ENCODE results near the gene TMEM168.

- TF ChIP-seq POLR2A (IDR thresholded peaks at IDR 0.05) = no peak
- TF ChIP-seq CTCF (IDR thresholded peaks at IDR 0.05) = no peak
- TF ChIP-seq EP300 (IDR thresholded peaks at IDR 0.05) = no peak
These were observed 10.3 kb upstream of the TMEM168 start for GRCh38 chr7:112800486-112800885.

Data from suprapubic skin (tissue), 3 donors.